Natural killer cell (primary cell): Measurements from ENCODE around the gene PRKG1. TPM values are rescaled to one million over a fixed set of nuclear protein-coding genes. Genes with fewer than 3 reads are reported as not detected.

Source experiments
- ATAC-seq, 3 donors: fragments of 150-1000 bp in 2 of 3; fragments of 200-7000 bp in 1 of 3; cut with Tn5 transposase; 1 replicate in 1 of 3; 2 replicates in 2 of 3; pipeline ENCODE4 v1.10.0; 2021; ENCODE audit warnings: mild to moderate bottlenecking in 2 of 3, moderate library complexity in 2 of 3
- DNase-seq, 2 donors: peaks; one replicate each; pipeline versions ENCODE4 v3.0.0 to v3.0.0-alpha.2; 2013 to 2021; ENCODE audit warnings: mixed read lengths in 1 of 2
- H3K27ac ChIP-seq: one replicate; pipeline ENCODE4 v1.5.1; 2013; ENCODE audit warnings: mild to moderate bottlenecking, low read length
- H3K27me3 ChIP-seq: one replicate; pipeline ENCODE4 v1.6.1; 2013; ENCODE audit warnings: low read length; ENCODE audit not compliant: control insufficient read depth, insufficient read depth
- H3K36me3 ChIP-seq: one replicate; pipeline ENCODE4 v1.6.1; 2013; ENCODE audit warnings: low read length; ENCODE audit not compliant: control insufficient read depth, insufficient read depth
- H3K4me1 ChIP-seq: one replicate; pipeline ENCODE4 v1.6.1; 2013; ENCODE audit warnings: low read length; ENCODE audit not compliant: control insufficient read depth, insufficient read depth
- H3K4me3 ChIP-seq: one replicate; pipeline ENCODE4 v1.5.1; 2013; ENCODE audit warnings: low read length
- H3K9me3 ChIP-seq: one replicate; pipeline ENCODE4 v1.6.1; 2013; ENCODE audit warnings: low read length; ENCODE audit not compliant: control insufficient read depth, insufficient read depth
- H3K27ac Mint-ChIP-seq, 2 donors: one replicate each; pipeline ENCODE4 v1.8.0; 2022; ENCODE audit warnings: mild to moderate bottlenecking in 2 of 2, mixed read lengths in 2 of 2, moderate library complexity in 1 of 2
- H3K27me3 Mint-ChIP-seq, 2 donors: one replicate each; pipeline ENCODE4 v1.8.0; 2022; ENCODE audit warnings: low read depth in 2 of 2, mixed read lengths in 2 of 2
- H3K36me3 Mint-ChIP-seq: one replicate; pipeline ENCODE4 v1.8.0; 2022; ENCODE audit warnings: mixed read lengths
- H3K4me1 Mint-ChIP-seq, 2 donors: one replicate each; pipeline ENCODE4 v1.8.0; 2022; ENCODE audit warnings: mixed read lengths in 2 of 2
- H3K4me3 Mint-ChIP-seq: one replicate; pipeline ENCODE4 v1.8.0; 2022; ENCODE audit warnings: mild to moderate bottlenecking, moderate library complexity, mixed read lengths
- H3K9me3 Mint-ChIP-seq, 2 donors: one replicate each; pipeline ENCODE4 v1.8.0; 2022; ENCODE audit warnings: mixed read lengths in 2 of 2
- CTCF ChIP-seq: fragments of 200-600 bp; IDR thresholded peaks from one replicate; pipeline ENCODE4 v1.8.0; 2022; ENCODE audit warnings: antibody characterized with exemption
- WGBS: methylation state at CpG from one replicate; pipeline ENCODE4 v1.1.7; 2013; ENCODE audit warnings: missing lambda C conversion rate; ENCODE audit not compliant: insufficient coverage; 5-methylcytosine and 5-hydroxymethylcytosine counted together
- intact Hi-C: fragments of 100-400 bp; cut with micrococcal nuclease; formaldehyde crosslinking; loops from one replicate; pipeline ENCODE4 v1.14.2; 2022
- total RNA-seq, 4 donors: library from RNA; stranded (reverse); fragments of 120-200 nt in 1 of 4; gene quantifications; one replicate each; pipeline versions ENCODE4 v1.2.3 to v1.2.4, GENCODE V29; 2013 to 2022

The PRKG1 gene
- total RNA-seq, 3 donors from 2014 or later (not counting 1 experiment from before 2014, with no cell fraction given): 0.23 to 0.41 (median 0.35) TPM

- Mint-ChIP-seq H3K27me3 (no peaks in the 10 kb centered on the region), H3K27ac (no peak overlapping the region), H3K4me3 (no peak overlapping the region), H3K9me3 (no peaks in the 10 kb centered on the region), H3K36me3 (no peaks in the 10 kb centered on the region), H3K4me1 (no peaks in the 10 kb centered on the region)
- Histone ChIP-seq H3K4me3 (no peak overlapping the region), H3K27me3 (no peaks in the 10 kb centered on the region), H3K4me1 (no peaks in the 10 kb centered on the region), H3K27ac (no peak overlapping the region), H3K36me3 (no peaks in the 10 kb centered on the region), H3K9me3 (no peaks in the 10 kb centered on the region)
- ATAC-seq: no peak
- intact Hi-C loops: no loop called here
- DNase-seq: no peak
- 100% methylated on average over 2 of the region's 3 CpGs for WGBS
- TF ChIP-seq CTCF: no peak
Observed at GRCh38 chr10:51321300-51321699, 247.0 kb downstream of the PRKG1 start.

- H3K4me1 Mint-ChIP-seq: no peaks in the 10 kb centered on the region
- DNase-seq (no peak), ATAC-seq (no peak)
- TF ChIP-seq CTCF: no peak
- H3K4me1 ChIP-seq: no peaks in the 10 kb centered on the region
- no peak overlapping the region for H3K27ac ChIP-seq
- no peak overlapping the region for H3K27ac Mint-ChIP-seq
- intact Hi-C loops: no loop called here
- no peaks in the 10 kb centered on the region for H3K36me3 Mint-ChIP-seq
- H3K9me3 ChIP-seq: no peaks in the 10 kb centered on the region
- WGBS: 86% methylated on average over 3 of the region's 3 CpGs
- H3K27me3 Mint-ChIP-seq: no peaks in the 10 kb centered on the region
- H3K9me3 Mint-ChIP-seq: no peaks in the 10 kb centered on the region
- H3K4me3 ChIP-seq: no peak overlapping the region
- no peaks in the 10 kb centered on the region for H3K27me3 ChIP-seq
- no peaks in the 10 kb centered on the region for H3K36me3 ChIP-seq
- H3K4me3 Mint-ChIP-seq: no peak overlapping the region
Observed at GRCh38 chr10:51321980-51322379, 247.7 kb downstream of the PRKG1 start.

GRCh38 chr10:51325649-51326048 lies 251.4 kb downstream of the PRKG1 start:
- Histone ChIP-seq H3K4me1 (no peaks in the 10 kb centered on the region), H3K9me3 (no peaks in the 10 kb centered on the region), H3K4me3 (no peak overlapping the region), H3K36me3 (no peaks in the 10 kb centered on the region), H3K27ac (no peak overlapping the region), H3K27me3 (no peaks in the 10 kb centered on the region)
- Mint-ChIP-seq H3K27me3 (no peaks in the 10 kb centered on the region), H3K27ac (no peak overlapping the region), H3K4me3 (no peak overlapping the region), H3K4me1 (no peaks in the 10 kb centered on the region), H3K9me3 (no peaks in the 10 kb centered on the region), H3K36me3 (no peaks in the 10 kb centered on the region)
- no peak for ATAC-seq
- intact Hi-C loops: no loop called here
- no peak for DNase-seq
- no peak for TF ChIP-seq CTCF
- WGBS: 90% methylated on average over 2 of the region's 2 CpGs

GRCh38 chr10:51326174-51326573 lies 251.9 kb downstream of the PRKG1 start:
- Histone ChIP-seq H3K9me3 (no peaks in the 10 kb centered on the region), H3K4me1 (no peaks in the 10 kb centered on the region), H3K27ac (no peak overlapping the region), H3K4me3 (no peak overlapping the region), H3K27me3 (no peaks in the 10 kb centered on the region), H3K36me3 (no peaks in the 10 kb centered on the region)
- ATAC-seq: no peak
- H3K4me3 Mint-ChIP-seq: no peak overlapping the region
- H3K27ac Mint-ChIP-seq: no peak overlapping the region
- DNase-seq: no peak
- no peaks in the 10 kb centered on the region for H3K27me3 Mint-ChIP-seq
- no peaks in the 10 kb centered on the region for H3K4me1 Mint-ChIP-seq
- no peaks in the 10 kb centered on the region for H3K36me3 Mint-ChIP-seq
- intact Hi-C loops: no loop called here
- no peak for TF ChIP-seq CTCF
- no peaks in the 10 kb centered on the region for H3K9me3 Mint-ChIP-seq
- WGBS: 90% methylated on average over 1 of the region's 1 CpG
